GM19240 (cell line): Measurements from ENCODE around the gene GNPTAB.

Experiments used
- DNase-seq: peaks from one replicate; pipeline ENCODE4 v3.0.0; 2011; ENCODE audit warnings: low spot score; ENCODE audit not compliant: insufficient read length

Gene GNPTAB

GRCh38 chr12:101696251-101697196, 134.2 kb downstream of the GNPTAB start:
- peak; percentile 11 for DNase-seq

DNA sequence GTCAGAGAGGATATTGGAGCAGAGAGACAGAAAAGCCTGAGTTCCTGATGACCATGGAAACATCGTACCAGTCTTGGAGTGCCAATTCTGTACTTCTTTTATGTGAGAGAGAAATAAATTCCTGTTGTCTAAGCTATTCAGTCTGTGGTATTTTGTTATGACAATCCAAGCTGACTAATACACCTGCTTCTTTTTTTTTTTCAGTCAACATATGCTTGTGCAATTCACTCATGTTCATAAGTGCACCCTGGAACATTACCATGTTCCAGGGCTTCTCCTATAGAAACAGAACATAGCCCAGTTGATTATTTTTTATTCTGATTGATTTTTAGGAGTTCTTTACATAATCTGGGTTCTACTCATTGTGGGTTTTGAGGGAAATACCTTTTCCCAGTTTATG, 135.1 kb downstream of the GNPTAB start:
- DNase-seq: no peak
